Astrocyte (in vitro differentiated cells and primary cell): ENCODE data around the gene DIP2C.
"Not testable (repeated sequence)": the region's sequence is repeated elsewhere in the genome, so short reads cannot be mapped to it uniquely, and the experiment has no call there.

Experiments used
- EZH2 ChIP-seq: IDR thresholded peaks from 2 replicates; pipeline ENCODE4 v1.6.1; 2012; ENCODE audit warnings: mild to moderate bottlenecking, low read length, inconsistent platforms; ENCODE audit not compliant: insufficient read depth
- TF ChIP-seq, protein P1 (sequence below): IDR thresholded peaks from 2 replicates; pipeline ENCODE4 v1.5.1; 2011; ENCODE audit warnings: low read depth, mild to moderate bottlenecking, inconsistent platforms, low read length, moderate library complexity; ENCODE audit not compliant: insufficient read depth

DNA sequence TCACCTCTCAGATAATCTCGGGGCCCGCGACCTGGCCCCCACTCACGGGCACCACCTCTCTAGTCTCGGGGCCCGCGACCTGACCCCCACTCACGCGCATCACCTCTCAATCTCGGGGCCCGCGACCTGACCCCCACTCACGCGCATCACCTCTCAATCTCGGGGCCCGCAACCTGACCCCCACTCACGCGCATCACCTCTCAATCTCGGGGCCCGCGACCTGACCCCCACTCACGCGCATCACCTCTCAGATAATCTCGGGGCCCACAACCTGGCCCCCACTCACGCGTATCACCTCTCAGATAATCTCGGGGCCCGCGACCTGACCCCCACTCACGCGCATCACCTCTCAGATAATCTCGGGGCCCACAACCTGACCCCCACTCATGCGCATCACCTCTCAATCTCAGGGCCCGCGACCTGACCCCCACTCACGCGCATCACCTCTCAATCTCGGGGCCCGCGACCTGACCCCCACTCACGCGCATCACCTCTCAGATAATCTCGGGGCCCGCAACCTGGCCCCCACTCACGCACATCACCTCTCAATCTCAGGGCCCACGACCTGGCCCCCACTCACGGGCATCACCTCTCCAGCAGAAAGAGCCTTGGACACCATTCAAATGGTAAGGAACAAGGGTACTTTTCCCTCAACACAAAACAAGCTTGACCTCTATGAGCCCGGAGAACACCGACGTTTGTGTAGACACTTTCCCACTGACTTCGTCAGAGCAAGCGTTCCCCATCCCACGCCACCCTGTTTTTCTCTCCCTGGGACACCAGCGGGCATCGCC lies 104.8 kb downstream of the DIP2C start:
- TF ChIP-seq, protein P1, sequence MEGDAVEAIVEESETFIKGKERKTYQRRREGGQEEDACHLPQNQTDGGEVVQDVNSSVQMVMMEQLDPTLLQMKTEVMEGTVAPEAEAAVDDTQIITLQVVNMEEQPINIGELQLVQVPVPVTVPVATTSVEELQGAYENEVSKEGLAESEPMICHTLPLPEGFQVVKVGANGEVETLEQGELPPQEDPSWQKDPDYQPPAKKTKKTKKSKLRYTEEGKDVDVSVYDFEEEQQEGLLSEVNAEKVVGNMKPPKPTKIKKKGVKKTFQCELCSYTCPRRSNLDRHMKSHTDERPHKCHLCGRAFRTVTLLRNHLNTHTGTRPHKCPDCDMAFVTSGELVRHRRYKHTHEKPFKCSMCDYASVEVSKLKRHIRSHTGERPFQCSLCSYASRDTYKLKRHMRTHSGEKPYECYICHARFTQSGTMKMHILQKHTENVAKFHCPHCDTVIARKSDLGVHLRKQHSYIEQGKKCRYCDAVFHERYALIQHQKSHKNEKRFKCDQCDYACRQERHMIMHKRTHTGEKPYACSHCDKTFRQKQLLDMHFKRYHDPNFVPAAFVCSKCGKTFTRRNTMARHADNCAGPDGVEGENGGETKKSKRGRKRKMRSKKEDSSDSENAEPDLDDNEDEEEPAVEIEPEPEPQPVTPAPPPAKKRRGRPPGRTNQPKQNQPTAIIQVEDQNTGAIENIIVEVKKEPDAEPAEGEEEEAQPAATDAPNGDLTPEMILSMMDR, result not testable (repeated sequence)
- not testable (repeated sequence) for TF ChIP-seq EZH2
